ENCODE data around the gene SUPT5H. TPM values are rescaled to one million over a fixed set of nuclear protein-coding genes. Genes with fewer than 3 reads are reported as not detected.

The SUPT5H gene
- polyA plus RNA-seq, 1 donor from 2014 or later, result 92.5 TPM

DNA sequence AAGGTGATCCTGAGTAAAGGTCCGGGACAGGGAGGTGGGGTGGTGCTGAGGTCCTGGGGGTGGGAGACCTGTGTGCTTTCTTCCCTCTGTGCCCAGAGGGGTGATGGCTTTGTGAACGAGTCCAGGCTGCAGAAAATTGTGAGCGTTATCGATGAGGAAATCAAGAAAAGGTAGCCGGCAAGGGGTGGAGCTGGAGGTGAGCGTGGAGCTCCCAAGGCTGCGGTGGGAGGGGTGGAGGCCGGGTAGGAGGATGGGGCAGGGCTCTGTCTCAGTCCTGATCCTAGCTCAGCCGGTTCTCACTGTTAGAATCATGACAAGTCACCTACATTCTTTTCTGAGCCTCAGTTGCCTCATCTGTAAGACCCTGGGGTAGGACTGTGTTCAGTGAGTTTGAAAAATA lies 73.6 kb downstream of the SUPT5H start:
- Histone ChIP-seq H4K20me1 (ENCODE audit: insufficient read depth) (no peaks in the 10 kb centered on the region), H3K36me3 (ENCODE audit: insufficient read depth, low read length) (no peaks in the 10 kb centered on the region), H3F3A (ENCODE audit: insufficient read depth, low read length, poor library complexity, severe bottlenecking) (no peaks in the 10 kb centered on the region), H3K4me2 (ENCODE audit: low read length) (no peak overlapping the region), H3K9me2 (ENCODE audit: insufficient read depth, low read length) (no peaks in the 10 kb centered on the region), H3K4me3 (ENCODE audit: low read length) (no peak overlapping the region), H3K9me3 (ENCODE audit: low read length) (no peaks in the 10 kb centered on the region), H3K9ac (ENCODE audit: low read length) (no peak overlapping the region), H3K27me3 (ENCODE audit: insufficient read depth, low read depth, low read length) (peaks cover 27% of the 10 kb centered on the region), H3K27ac (ENCODE audit: low read length) (no peak overlapping the region), H3K79me2 (replicated peaks; ENCODE audit: insufficient read depth, low read length) (no peaks in the 10 kb centered on the region), H2AFZ (ENCODE audit: low read depth, low read length) (no peak overlapping the region)
- TF ChIP-seq EZH2 (IDR thresholded peaks at IDR 0.05; ENCODE audit: borderline replicate concordance, insufficient read depth, low read length, poor library complexity, severe bottlenecking), result no peak
- TF ChIP-seq RAD21 (conservative IDR thresholded peaks at IDR 0.05), result no peak
- TF ChIP-seq, protein P1, sequence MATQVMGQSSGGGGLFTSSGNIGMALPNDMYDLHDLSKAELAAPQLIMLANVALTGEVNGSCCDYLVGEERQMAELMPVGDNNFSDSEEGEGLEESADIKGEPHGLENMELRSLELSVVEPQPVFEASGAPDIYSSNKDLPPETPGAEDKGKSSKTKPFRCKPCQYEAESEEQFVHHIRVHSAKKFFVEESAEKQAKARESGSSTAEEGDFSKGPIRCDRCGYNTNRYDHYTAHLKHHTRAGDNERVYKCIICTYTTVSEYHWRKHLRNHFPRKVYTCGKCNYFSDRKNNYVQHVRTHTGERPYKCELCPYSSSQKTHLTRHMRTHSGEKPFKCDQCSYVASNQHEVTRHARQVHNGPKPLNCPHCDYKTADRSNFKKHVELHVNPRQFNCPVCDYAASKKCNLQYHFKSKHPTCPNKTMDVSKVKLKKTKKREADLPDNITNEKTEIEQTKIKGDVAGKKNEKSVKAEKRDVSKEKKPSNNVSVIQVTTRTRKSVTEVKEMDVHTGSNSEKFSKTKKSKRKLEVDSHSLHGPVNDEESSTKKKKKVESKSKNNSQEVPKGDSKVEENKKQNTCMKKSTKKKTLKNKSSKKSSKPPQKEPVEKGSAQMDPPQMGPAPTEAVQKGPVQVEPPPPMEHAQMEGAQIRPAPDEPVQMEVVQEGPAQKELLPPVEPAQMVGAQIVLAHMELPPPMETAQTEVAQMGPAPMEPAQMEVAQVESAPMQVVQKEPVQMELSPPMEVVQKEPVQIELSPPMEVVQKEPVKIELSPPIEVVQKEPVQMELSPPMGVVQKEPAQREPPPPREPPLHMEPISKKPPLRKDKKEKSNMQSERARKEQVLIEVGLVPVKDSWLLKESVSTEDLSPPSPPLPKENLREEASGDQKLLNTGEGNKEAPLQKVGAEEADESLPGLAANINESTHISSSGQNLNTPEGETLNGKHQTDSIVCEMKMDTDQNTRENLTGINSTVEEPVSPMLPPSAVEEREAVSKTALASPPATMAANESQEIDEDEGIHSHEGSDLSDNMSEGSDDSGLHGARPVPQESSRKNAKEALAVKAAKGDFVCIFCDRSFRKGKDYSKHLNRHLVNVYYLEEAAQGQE (IDR thresholded peaks at IDR 0.05; ENCODE audit: borderline replicate concordance), result no peak
- TF ChIP-seq MXI1 (conservative IDR thresholded peaks at IDR 0.05; ENCODE audit: poor library complexity, severe bottlenecking), result no peak
- TF ChIP-seq SMC3 (conservative IDR thresholded peaks at IDR 0.05; ENCODE audit: poor library complexity), result no peak
- TF ChIP-seq TAF1 (IDR thresholded peaks at IDR 0.05; ENCODE audit: low read depth), result no peak
- no peak for TF ChIP-seq POLR2AphosphoS5 (IDR thresholded peaks at IDR 0.05)
- TF ChIP-seq EP300 (conservative IDR thresholded peaks at IDR 0.05; ENCODE audit: poor library complexity, severe bottlenecking), result no peak
- TF ChIP-seq CTCF (IDR thresholded peaks at IDR 0.05; ENCODE audit: poor library complexity, severe bottlenecking), result no peak

DNA sequence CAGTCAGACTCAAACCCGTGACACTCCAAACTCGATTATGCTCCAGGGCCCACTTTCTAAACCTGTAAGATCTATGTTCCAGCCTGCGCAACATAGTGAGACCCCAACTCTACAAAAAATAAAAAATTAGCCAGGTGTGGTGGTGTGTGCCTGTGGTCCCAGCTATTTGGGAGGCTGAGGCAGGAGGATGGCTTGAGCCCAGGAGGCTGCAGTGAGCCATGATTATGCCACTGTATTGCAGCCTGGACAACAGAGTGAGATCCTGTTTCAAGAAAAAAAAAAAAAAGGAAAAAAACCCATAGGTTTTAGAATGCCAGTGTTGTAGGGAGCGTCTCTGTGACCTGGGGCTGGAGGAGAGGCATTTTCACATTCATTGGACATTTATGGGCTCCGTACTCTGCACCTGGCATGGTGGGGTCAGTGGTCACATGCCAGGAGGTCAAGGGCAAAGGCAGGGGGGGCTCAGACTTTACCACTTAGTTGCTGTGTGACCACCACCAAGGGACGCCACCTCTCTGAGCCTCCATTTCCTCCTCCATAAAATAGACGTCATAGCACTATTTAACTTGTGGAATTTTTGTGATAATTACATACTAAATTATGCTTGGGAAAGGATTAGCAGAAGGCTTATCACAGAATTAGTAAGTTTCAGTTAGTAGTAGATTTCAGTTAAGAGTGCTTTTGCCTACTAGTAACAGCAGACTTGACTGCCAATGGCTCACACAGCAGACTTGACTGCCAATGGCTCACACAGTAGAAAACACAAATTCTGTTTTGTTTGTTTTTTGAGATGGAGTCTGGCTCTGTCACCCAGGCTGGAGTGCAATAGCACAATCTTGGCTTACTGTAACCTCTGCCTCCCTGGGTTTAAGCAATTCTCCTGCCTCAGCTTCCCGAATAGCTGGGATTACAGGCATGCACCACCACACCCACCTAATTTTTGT lies 75.4 kb downstream of the SUPT5H start:
- H3K27ac ChIP-seq (ENCODE audit: low read length), result no peak overlapping the region

More for the DNA sequence above, 75.4 kb downstream of the SUPT5H start:
- TF ChIP-seq TAF1 (IDR thresholded peaks at IDR 0.05; ENCODE audit: low read depth) (no peak), POLR2AphosphoS5 (IDR thresholded peaks at IDR 0.05) (no peak), CTCF (IDR thresholded peaks at IDR 0.05; ENCODE audit: poor library complexity, severe bottlenecking) (no peak), EP300 (conservative IDR thresholded peaks at IDR 0.05; ENCODE audit: poor library complexity, severe bottlenecking) (no peak), SMC3 (conservative IDR thresholded peaks at IDR 0.05; ENCODE audit: poor library complexity) (no peak), EZH2 (IDR thresholded peaks at IDR 0.05; ENCODE audit: borderline replicate concordance, insufficient read depth, low read length, poor library complexity, severe bottlenecking) (no peak), RAD21 (conservative IDR thresholded peaks at IDR 0.05) (no peak)
- no peaks in the 10 kb centered on the region for H3K36me3 ChIP-seq (ENCODE audit: insufficient read depth, low read length)
- H3K27me3 ChIP-seq (ENCODE audit: insufficient read depth, low read depth, low read length), result peaks cover 9% of the 10 kb centered on the region
- H3F3A ChIP-seq (ENCODE audit: insufficient read depth, low read length, poor library complexity, severe bottlenecking), result no peaks in the 10 kb centered on the region
- H3K9me2 ChIP-seq (ENCODE audit: insufficient read depth, low read length), result no peaks in the 10 kb centered on the region
- H3K4me3 ChIP-seq (ENCODE audit: low read length), result no peak overlapping the region
- H4K20me1 ChIP-seq (ENCODE audit: insufficient read depth), result no peaks in the 10 kb centered on the region
- H2AFZ ChIP-seq (ENCODE audit: low read depth, low read length), result no peak overlapping the region
- H3K79me2 ChIP-seq (replicated peaks; ENCODE audit: insufficient read depth, low read length), result no peaks in the 10 kb centered on the region
- H3K4me2 ChIP-seq (ENCODE audit: low read length), result no peak overlapping the region
- H3K9ac ChIP-seq (ENCODE audit: low read length), result no peak overlapping the region
- no peaks in the 10 kb centered on the region for H3K9me3 ChIP-seq (ENCODE audit: low read length)

All from neural cell (in vitro differentiated cells).